Activated CD4-positive, alpha-beta T cell treated with anti-CD3 and anti-CD28 coated beads for 48 hours (primary cell): ENCODE results near the gene ATP11A.
"Not testable (repeated sequence)": the region's sequence is repeated elsewhere in the genome, so short reads cannot be mapped to it uniquely, and the experiment has no call there.

Source experiments
- DNase-seq: peaks from one replicate; pipeline ENCODE4 v3.0.0-alpha.2; 2020

The ATP11A gene

GRCh38 chr13:112693831-112694497 is 4.1 kb downstream of the ATP11A start:
- no peak for DNase-seq

- DNase-seq = no peak
These were observed 5.3 kb downstream of the ATP11A start for GRCh38 chr13:112695121-112695520.

DNA sequence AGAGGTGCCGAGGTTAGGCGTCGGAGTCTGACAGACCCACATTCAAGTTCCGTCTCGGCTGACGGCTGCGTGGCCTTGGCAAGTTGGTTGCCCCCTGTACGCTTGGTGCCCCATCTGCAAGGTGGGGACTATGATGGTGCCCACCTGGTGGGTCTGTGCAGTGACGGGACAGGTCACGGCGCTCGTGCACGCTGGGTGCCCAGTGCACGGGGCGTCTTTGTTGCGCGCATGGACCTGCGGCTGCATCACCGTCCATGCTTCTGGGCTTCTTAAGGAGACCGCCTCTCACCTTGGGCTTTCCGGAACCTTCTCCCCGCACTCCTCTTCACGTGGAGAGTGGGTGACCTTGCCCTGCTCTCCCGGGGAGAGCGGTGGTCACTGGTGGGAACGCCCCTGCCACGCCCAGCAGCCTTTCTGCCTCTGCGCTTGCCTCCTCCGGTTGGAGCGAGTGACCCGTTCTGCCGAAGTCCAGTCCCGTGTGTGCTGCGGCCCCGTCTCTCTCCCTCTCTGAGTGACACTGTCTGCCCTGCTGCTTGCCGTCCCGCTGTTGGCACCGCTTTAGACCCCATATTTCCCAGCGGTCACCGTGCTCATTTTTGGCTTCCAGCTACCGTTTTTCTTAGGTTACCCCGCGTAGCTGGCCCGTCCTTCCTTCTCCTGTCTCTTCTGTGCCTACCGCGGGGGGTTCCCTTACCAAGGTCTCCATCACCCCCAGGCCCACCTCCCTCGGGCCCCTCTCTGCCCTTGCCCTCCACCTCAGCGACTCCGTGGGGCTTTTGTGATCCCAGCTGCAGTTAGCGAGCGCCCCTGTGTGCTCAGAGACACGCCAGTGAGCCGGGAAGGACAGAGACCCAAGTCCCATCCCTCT is 6.4 kb downstream of the ATP11A start:
- DNase-seq = no peak

DNA sequence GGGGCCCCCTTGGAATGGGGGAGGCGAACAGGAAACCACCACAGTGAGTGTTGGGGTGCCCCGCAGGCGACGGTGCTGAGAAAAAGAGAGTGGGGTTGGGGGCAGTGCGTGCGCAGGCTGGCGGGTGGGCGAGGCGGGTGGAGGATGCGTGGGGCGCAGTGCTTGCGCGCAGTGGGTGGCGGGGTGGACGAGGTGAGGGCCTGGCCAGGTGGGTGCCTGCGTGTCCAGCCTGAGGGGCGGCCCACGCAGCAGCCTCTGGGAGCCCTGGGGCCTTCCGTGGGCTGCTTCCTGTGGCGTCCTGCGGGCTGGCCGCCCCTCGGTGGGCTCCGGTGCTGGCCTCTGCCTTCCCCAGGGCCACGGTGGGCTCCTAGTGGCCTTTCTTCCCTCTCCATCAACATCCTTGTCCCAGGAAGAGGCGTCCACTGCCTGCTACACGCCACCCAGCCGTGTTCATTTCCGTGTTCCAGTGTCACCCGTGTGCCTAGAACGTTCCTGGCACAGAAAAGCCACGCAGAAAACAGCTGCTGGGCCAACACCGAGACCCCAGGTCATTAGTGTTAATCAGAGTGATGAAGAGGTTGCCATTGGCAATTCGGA is 7.1 kb downstream of the ATP11A start:
- no peak for DNase-seq

DNA sequence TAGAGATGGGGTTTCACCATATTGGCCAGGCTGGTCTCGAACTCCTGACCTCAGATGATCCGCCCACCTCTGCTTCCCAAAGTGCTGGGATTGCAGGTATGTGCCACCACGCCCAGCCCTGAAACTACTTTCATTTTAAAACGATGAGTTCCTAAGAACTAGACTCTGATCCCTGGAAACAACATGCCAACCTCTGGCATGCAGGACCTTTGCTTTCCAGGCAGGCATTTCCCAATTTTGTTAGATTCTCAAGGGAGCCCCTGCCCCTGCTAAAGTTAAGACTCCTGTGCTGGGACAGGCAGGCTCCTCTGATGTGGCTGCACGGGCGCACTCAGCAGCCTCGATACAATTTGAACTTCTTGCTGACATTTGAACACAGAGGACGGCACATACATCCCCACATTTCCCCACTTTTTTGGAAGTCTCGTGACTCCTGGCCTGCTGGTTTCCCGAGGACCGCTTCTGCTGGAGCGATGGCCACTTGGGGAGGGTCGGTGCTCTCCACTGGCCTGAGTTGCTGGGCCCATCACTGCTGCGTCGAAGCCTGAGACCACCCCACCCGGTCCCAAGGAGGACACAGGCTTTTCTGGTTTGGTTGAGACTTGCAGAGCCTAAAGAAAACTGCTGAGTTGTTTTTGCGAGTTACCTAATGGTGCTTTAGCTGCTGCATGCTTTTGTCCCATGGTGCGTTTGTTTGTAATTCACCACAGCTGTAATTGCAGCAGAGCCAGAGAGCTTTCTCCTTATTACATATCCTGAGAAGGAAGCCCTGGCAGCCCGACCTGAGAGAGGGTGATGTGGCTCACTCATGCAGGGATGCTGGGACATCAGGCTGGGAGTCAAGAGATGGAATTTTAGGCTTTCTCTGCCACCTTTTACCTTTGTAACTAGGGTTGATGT is 8.2 kb downstream of the ATP11A start:
- no peak for DNase-seq

- DNase-seq = no peak
These were observed 9.6 kb downstream of the ATP11A start for GRCh38 chr13:112699322-112699918.

GRCh38 chr13:112700291-112701060 is 10.6 kb downstream of the ATP11A start:
- DNase-seq = no peak

GRCh38 chr13:112702341-112702985 is 12.6 kb downstream of the ATP11A start:
- no peak for DNase-seq

DNA sequence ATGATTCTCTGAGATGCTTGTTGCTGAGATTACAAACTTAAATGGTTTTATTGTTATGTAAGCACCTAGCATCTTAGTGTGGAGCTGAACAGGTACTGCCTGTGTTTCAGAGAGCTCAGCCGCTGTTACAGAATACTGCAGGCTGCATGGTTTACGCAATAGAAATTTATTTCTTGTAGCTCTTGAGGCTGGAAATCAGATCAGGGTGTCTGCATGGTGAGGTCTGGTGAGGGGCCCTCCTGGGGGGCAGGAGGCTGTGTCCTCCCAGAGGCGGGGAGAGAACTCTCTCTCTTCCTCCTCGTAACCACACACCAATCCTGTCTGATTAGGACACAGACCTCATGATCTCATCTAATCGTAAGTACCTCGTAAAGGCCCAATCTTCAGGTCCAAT is 13.1 kb downstream of the ATP11A start:
- no peak for DNase-seq

- DNase-seq = no peak
These were observed 13.8 kb downstream of the ATP11A start for GRCh38 chr13:112703449-112704284.

DNA sequence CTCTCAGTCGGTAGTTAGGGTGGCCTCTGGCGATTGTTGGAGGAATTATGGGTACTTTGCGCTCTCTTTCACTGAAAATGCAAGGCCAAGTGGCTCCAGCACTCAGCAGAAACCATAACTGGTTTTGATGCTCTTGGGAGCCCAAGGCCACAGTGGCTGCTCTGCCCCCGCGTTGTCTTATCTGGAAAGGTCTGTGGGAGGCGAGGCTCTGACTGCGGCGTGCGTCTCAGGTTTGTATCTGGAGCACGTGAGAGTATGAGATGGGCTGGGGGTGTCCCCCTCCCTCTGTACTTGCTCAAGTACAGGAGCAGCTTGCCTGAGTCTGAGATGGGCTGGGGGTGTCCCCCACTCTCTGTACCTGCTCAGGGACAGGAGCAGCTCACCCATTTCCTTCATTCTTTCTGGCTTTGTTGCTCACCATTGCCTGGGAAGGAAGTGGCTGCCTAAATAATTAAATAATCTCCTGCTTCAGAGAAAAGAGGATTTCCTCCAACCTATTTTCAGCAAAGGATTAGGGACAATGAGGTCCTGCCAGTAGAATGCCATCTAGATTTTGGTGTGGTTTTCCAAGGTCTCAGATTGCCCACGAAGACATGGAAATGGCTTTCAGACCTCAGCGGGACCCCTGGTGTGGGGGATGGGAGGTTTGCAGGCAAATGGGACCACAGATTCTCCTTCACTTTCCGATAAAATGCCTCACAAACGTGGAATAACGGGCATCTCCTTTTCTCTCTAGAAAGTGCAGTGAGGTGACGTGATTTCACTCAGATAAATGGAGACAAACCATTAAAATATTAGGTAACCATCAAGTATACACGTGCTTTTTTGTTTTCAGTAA is 14.7 kb downstream of the ATP11A start:
- no peak for DNase-seq

DNA sequence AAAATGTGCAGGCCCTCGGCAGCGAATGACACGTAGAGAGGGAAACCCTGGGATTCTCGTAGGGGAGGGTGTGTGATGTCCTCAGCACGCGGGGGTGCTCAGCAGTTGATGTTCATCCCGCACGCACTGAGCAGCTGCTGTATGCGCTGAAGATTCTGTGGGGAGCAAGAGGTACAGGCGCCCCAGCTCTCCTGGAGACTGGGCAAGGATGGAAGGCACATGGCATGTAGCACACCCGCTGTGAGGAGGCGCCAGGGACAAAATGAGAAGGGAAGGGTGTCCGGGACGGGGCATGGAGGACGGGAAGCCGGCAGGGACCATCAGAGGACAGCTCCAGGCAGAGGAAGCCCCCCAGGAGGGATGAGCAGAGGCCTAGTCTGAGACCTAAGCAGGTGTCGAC is 15.4 kb downstream of the ATP11A start:
- DNase-seq = no peak

GRCh38 chr13:112706171-112706570 is 16.3 kb downstream of the ATP11A start:
- DNase-seq = no peak

GRCh38 chr13:112708560-112709240 is 18.9 kb downstream of the ATP11A start:
- DNase-seq = no peak

DNA sequence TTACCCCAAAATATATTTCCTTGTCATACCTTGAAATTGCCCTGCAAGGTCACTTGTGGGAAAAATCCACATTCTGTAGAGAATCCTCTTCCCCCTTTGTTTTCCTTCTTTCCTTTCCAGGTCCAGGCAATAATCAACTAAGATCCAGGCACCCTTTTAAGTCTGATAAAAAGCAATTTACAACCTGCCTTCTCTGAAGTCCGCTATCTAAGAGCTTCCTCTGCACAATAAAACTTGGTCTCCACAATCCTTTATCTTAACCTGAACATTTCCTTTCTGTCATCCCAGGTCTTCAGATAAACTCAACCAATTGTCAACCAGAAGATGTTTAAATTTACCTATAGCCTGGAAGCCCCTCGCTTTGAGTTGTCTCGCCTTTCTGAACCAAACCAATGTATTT is 19.5 kb downstream of the ATP11A start:
- DNase-seq = not testable (repeated sequence)

GRCh38 chr13:112709825-112710783 is 20.3 kb downstream of the ATP11A start:
- no peak for DNase-seq

- DNase-seq = no peak
These were observed 21.2 kb downstream of the ATP11A start for GRCh38 chr13:112710855-112711527.
